OCI-LY3 (cell line): ENCODE measurements around the gene SULT1A3.

Experiments
- CTCF ChIP-seq: fragments of 200-600, 300-600 bp; sonication (generic); IDR thresholded peaks from 2 replicates; pipeline ENCODE4 v1.5.1; 2014; ENCODE audit warnings: antibody characterized with exemption, low read length, low read depth
- EZH2phosphoT487 ChIP-seq: fragments of 200-600 bp; shearing (Covaris generic); IDR thresholded peaks from 2 replicates; pipeline ENCODE4 v1.6.1; 2018; ENCODE audit warnings: antibody characterized with exemption, mixed run types, low read depth

- TF ChIP-seq CTCF = no peak
- TF ChIP-seq EZH2phosphoT487 = no peak
Measured at GRCh38 chr16:30151091-30151490, 48.0 kb upstream of the SULT1A3 start.
